NCI-H1417 (cell line): Measurements from ENCODE around the gene ADAMTS2.

Source experiments
- DNase-seq, 3 experiments: peaks; one replicate each; lab custom pipeline; 2025; lab: John Stamatoyannopoulos, UW

Gene ADAMTS2

GRCh38 chr5:179176571-179177230, 168.6 kb downstream of the ADAMTS2 start:
- DNase-seq, result no peak

GRCh38 chr5:179176166-179176565, 169.1 kb downstream of the ADAMTS2 start:
- DNase-seq, result no peak

- no peak for DNase-seq
These were observed 173.2 kb downstream of the ADAMTS2 start for GRCh38 chr5:179171816-179172745.

GRCh38 chr5:179171251-179171815, 173.9 kb downstream of the ADAMTS2 start:
- DNase-seq, result peak in 1 of 3 experiments; percentile 0

GRCh38 chr5:179170606-179171005, 174.7 kb downstream of the ADAMTS2 start:
- no peak for DNase-seq

GRCh38 chr5:179169836-179170235, 175.4 kb downstream of the ADAMTS2 start:
- DNase-seq, result no peak

GRCh38 chr5:179168664-179169063, 176.6 kb downstream of the ADAMTS2 start:
- DNase-seq, result no peak

GRCh38 chr5:179167871-179168451, 177.3 kb downstream of the ADAMTS2 start:
- DNase-seq, result no peak

- DNase-seq, result peak; percentile 9 to 60 (median 60)
These were observed 178.1 kb downstream of the ADAMTS2 start for GRCh38 chr5:179166886-179167841.

- DNase-seq, result no peak
These were observed 178.9 kb downstream of the ADAMTS2 start for GRCh38 chr5:179166171-179166885.

- DNase-seq, result no peak
These were observed 179.7 kb downstream of the ADAMTS2 start for GRCh38 chr5:179165421-179166170.

GRCh38 chr5:179164331-179165311, 180.6 kb downstream of the ADAMTS2 start:
- peak in 1 of 3 experiments; percentile 15 for DNase-seq

- DNase-seq, result no peak
These were observed 181.8 kb downstream of the ADAMTS2 start for GRCh38 chr5:179163236-179164155.

- no peak for DNase-seq
These were observed 182.7 kb downstream of the ADAMTS2 start for GRCh38 chr5:179162351-179163235.

- no peak for DNase-seq
These were observed 183.4 kb downstream of the ADAMTS2 start for GRCh38 chr5:179161901-179162300.

GRCh38 chr5:179160584-179160983, 184.7 kb downstream of the ADAMTS2 start:
- no peak for DNase-seq
